Epidermal melanocyte (primary cell): Measurements from ENCODE around the gene B3GNT8.
"Not testable (repeated sequence)": the region's sequence is repeated elsewhere in the genome, so short reads cannot be mapped to it uniquely, and the experiment has no call there.

Experiments
- DNase-seq: peaks from one replicate; pipeline ENCODE4 v3.0.0; 2011; ENCODE audit warnings: low spot score; ENCODE audit not compliant: insufficient read length

Gene B3GNT8

GRCh38 chr19:41437944-41438574, 10.9 kb upstream of the B3GNT8 start:
- no peak for DNase-seq

- DNase-seq = no peak
These were observed 9.4 kb upstream of the B3GNT8 start for GRCh38 chr19:41436674-41436951.

GRCh38 chr19:41435936-41436673, 8.9 kb upstream of the B3GNT8 start:
- DNase-seq = no peak

- not testable (repeated sequence) for DNase-seq
These were observed 8.2 kb upstream of the B3GNT8 start for GRCh38 chr19:41435376-41435775.

GRCh38 chr19:41434450-41434849, 7.3 kb upstream of the B3GNT8 start:
- DNase-seq = no peak

GRCh38 chr19:41433171-41433570, 6.0 kb upstream of the B3GNT8 start:
- DNase-seq = no peak

- DNase-seq = no peak
These were observed 4.5 kb upstream of the B3GNT8 start for GRCh38 chr19:41431426-41432386.

GRCh38 chr19:41430922-41431321, 3.7 kb upstream of the B3GNT8 start:
- DNase-seq = no peak

GRCh38 chr19:41428481-41428859, 1.3 kb upstream of the B3GNT8 start:
- no peak for DNase-seq

- no peak for DNase-seq
These were observed 690 bp upstream of the B3GNT8 start for GRCh38 chr19:41427647-41428480.

GRCh38 chr19:41426116-41426841, 895 bp downstream of the B3GNT8 start:
- no peak for DNase-seq

GRCh38 chr19:41425174-41426115, 1.7 kb downstream of the B3GNT8 start:
- no peak for DNase-seq

- no peak for DNase-seq
These were observed 2.6 kb downstream of the B3GNT8 start for GRCh38 chr19:41424335-41425173.

GRCh38 chr19:41422955-41423354, 4.2 kb downstream of the B3GNT8 start:
- no peak for DNase-seq

GRCh38 chr19:41422456-41422855, 4.7 kb downstream of the B3GNT8 start:
- no peak for DNase-seq

GRCh38 chr19:41421973-41422372, 5.2 kb downstream of the B3GNT8 start:
- no peak for DNase-seq

GRCh38 chr19:41421314-41421713, 5.9 kb downstream of the B3GNT8 start:
- DNase-seq = no peak

GRCh38 chr19:41420101-41420880, 6.9 kb downstream of the B3GNT8 start:
- no peak for DNase-seq
